Measurements from ENCODE around the gene M1AP. TPM values are rescaled to one million over a fixed set of nuclear protein-coding genes. Genes with fewer than 3 reads are reported as not detected.

The M1AP gene
- total RNA-seq, 4 donors from 2014 or later, result 0.19 TPM; not detected in 3

GRCh38 chr2:74560591-74560990, 87.5 kb downstream of the M1AP start:
- Histone ChIP-seq H3K4me3 (no peak overlapping the region), H3K9me3 (no peaks in the 10 kb centered on the region), H3K36me3 (peaks cover 0 to 8% (median 0%) of the 10 kb centered on the region in 3 donors), H3K27ac (no peak overlapping the region), H3K4me1 (peaks cover 0 to 5% (median 3%) of the 10 kb centered on the region in 3 donors), H3K27me3 (peaks cover 0 to 46% (median 0%) of the 10 kb centered on the region in 4 donors)
- 44 to 51% methylated on average over 2 to 3 of the region's 6 CpGs for WGBS, 2 donors
- no peak for DNase-seq
- TF ChIP-seq CTCF (IDR thresholded peaks at IDR 0.05) (no peak), POLR2A (IDR thresholded peaks at IDR 0.05) (no peak)
- intact Hi-C loops (cut with DNase I), result no loop called here

- intact Hi-C loops (cut with DNase I), result no loop called here
- no peak for TF ChIP-seq POLR2A (IDR thresholded peaks at IDR 0.05)
- TF ChIP-seq CTCF (IDR thresholded peaks at IDR 0.05), result no peak
- Histone ChIP-seq H3K9me3 (no peaks in the 10 kb centered on the region), H3K27me3 (peaks cover 0 to 53% (median 0%) of the 10 kb centered on the region in 4 donors), H3K4me1 (peaks cover 0 to 11% (median 4%) of the 10 kb centered on the region in 3 donors), H3K4me3 (no peak overlapping the region), H3K36me3 (peaks cover 0 to 8% (median 0%) of the 10 kb centered on the region in 3 donors), H3K27ac (no peak overlapping the region)
- no peak for DNase-seq
- 22 to 35% methylated on average over 4 to 5 of the region's 5 CpGs for WGBS, 2 donors
Observed at GRCh38 chr2:74559912-74560311, 88.2 kb downstream of the M1AP start.

GRCh38 chr2:74558284-74559230, 89.6 kb downstream of the M1AP start:
- Histone ChIP-seq H3K27ac (no peak overlapping the region), H3K4me1 (peaks cover under 1 to 25% (median 10%) of the 10 kb centered on the region in 3 donors), H3K4me3 (no peak overlapping the region), H3K36me3 (peaks cover 0 to 8% (median 0%) of the 10 kb centered on the region in 3 donors), H3K9me3 (no peaks in the 10 kb centered on the region), H3K27me3 (peaks cover 0 to 55% (median 0%) of the 10 kb centered on the region in 4 donors)
- 39 to 51% methylated on average over 4 to 5 of the region's 7 CpGs for WGBS, 2 donors
- DNase-seq, result no peak
- intact Hi-C loops (cut with DNase I), result no loop called here
- TF ChIP-seq CTCF (IDR thresholded peaks at IDR 0.05) (no peak), POLR2A (IDR thresholded peaks at IDR 0.05) (no peak)

- H3K27me3 ChIP-seq, result peaks cover 0 to 46% (median 0%) of the 10 kb centered on the region in 4 donors
- H3K36me3 ChIP-seq, result peaks cover 0 to 8% (median 0%) of the 10 kb centered on the region in 3 donors
- TF ChIP-seq CTCF (IDR thresholded peaks at IDR 0.05) (no peak), POLR2A (IDR thresholded peaks at IDR 0.05) (no peak)
- WGBS, 2 donors, result 83 to 97% methylated on average over 1 to 3 of the region's 6 CpGs
- H3K9me3 ChIP-seq, result no peaks in the 10 kb centered on the region
- H3K4me3 ChIP-seq, result no peak overlapping the region
- H3K4me1 ChIP-seq, result peaks cover 8 to 35% (median 10%) of the 10 kb centered on the region in 3 donors
- intact Hi-C loops (cut with DNase I), result no loop called here
- no peak overlapping the region for H3K27ac ChIP-seq
- DNase-seq, result no peak
Observed at GRCh38 chr2:74556831-74557370, 91.2 kb downstream of the M1AP start.

GRCh38 chr2:74556159-74556558, 92.0 kb downstream of the M1AP start:
- Histone ChIP-seq H3K27me3 (peaks cover 0 to 42% (median 0%) of the 10 kb centered on the region in 4 donors), H3K27ac (peak overlapping the region in 2 of 4 donors; percentile 88 to 89), H3K4me3 (peak overlapping the region in 2 of 4 donors; percentile 67 to 70), H3K4me1 (peaks cover 8 to 35% (median 10%) of the 10 kb centered on the region in 3 donors), H3K36me3 (peaks cover 0 to 8% (median 0%) of the 10 kb centered on the region in 3 donors), H3K9me3 (no peaks in the 10 kb centered on the region)
- intact Hi-C loops (cut with DNase I), result no loop called here
- no peak for DNase-seq
- TF ChIP-seq CTCF (IDR thresholded peaks at IDR 0.05), result no peak
- no peak for TF ChIP-seq POLR2A (IDR thresholded peaks at IDR 0.05)
- WGBS, 2 donors, result 66 to 86% methylated on average over 9 of the region's 14 CpGs

All from esophagus squamous epithelium (tissue), 5 donors.